ENCODE data around the gene SPTBN1. TPM values are rescaled to one million over a fixed set of nuclear protein-coding genes. Genes with fewer than 3 reads are reported as not detected.

SPTBN1 gene
- total RNA-seq, 2 donors from 2014 or later, result 179 to 194 TPM

- no peaks in the 10 kb centered on the region for H3K9me3 Mint-ChIP-seq
- peaks cover 66% of the 10 kb centered on the region for H3K4me1 Mint-ChIP-seq
- peak overlapping the region; percentile 15 for H3K4me3 Mint-ChIP-seq
- H3K36me3 Mint-ChIP-seq (ENCODE audit: low read depth), result peaks cover 12% of the 10 kb centered on the region
- 52 to 53% methylated on average over 4 of the region's 4 CpGs for WGBS, 2 experiments (ENCODE audit: insufficient coverage in 1 of 2, insufficient read length in 1 of 2)
- H3K27ac Mint-ChIP-seq, result peak overlapping the region; percentile 62
- Histone ChIP-seq H3K9ac (ENCODE audit: extremely low read depth, low read length, poor library complexity, severe bottlenecking) (peak overlapping the region; percentile 12), H3K9me3 (ENCODE audit: control insufficient read depth, low read length) (no peaks in the 10 kb centered on the region), H3K36me3 (ENCODE audit: control insufficient read depth, insufficient read depth, low read length) (peaks cover 6% of the 10 kb centered on the region), H3K27ac (ENCODE audit: low read depth, low read length) (no peak overlapping the region), H3K4me1 (ENCODE audit: control insufficient read depth, insufficient read depth, low read length) (peaks cover 30% of the 10 kb centered on the region), H3K27me3 (ENCODE audit: control insufficient read depth, insufficient read depth, low read length, poor library complexity, severe bottlenecking) (no peaks in the 10 kb centered on the region), H3K4me3 (ENCODE audit: low read length) (peak overlapping the region; percentile 42)
- no peak for TF ChIP-seq CTCF (conservative IDR thresholded peaks at IDR 0.05)
- H3K27me3 Mint-ChIP-seq (ENCODE audit: insufficient read depth), result no peaks in the 10 kb centered on the region
- DNase-seq, result no peak
Measured at GRCh38 chr2:54572262-54572635, 116.1 kb downstream of the SPTBN1 start.

DNA sequence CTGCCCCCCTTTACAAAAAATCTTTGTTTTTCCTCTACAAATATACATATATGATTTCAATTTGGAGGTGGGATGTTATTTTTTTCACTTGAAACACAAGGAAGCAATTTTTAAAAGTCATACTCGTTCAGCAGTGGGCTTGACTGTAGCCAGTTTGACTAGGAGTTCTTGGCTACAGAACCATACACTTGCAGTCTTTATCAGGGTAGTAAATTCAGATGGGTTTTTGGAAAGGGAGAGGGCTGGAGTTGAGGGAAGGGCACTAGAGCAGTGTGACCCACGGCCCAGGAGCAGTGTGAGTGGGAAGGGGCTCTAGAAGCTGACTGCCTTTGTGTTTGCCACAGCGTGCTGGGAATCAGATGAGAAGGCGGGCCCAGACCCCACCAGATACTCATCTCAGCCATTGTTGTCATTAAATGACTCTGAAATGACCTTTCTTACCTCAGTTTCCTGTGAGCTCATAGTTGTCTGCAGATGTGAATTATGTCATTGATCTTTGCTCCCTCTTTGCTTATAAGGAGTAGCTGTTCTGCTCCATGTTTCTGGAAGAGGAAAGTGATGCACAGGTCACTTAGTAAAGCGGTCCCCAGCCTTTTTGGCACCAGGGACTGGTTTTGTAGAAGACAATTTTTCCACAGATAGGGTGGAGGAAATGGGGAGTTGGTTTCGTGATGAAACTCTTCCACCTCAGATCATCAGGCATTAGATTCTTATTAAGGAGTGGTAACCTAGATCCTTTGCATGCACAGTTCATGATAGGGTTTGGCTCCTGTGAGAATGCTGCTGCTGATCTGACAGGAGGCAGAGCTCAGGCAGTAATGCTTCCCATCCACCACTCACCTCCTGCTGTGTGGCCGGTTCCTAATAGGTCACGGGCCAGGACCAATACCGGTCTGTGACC lies 116.8 kb downstream of the SPTBN1 start:
- no peak for TF ChIP-seq CTCF (conservative IDR thresholded peaks at IDR 0.05)
- Mint-ChIP-seq H3K4me3 (peak overlapping the region; percentile 15), H3K27me3 (ENCODE audit: insufficient read depth) (no peaks in the 10 kb centered on the region), H3K36me3 (ENCODE audit: low read depth) (peaks cover 12% of the 10 kb centered on the region), H3K9me3 (no peaks in the 10 kb centered on the region), H3K27ac (no peak overlapping the region), H3K4me1 (peaks cover 71% of the 10 kb centered on the region)
- DNase-seq, result peak; percentile 51
- H3K36me3 ChIP-seq (ENCODE audit: control insufficient read depth, insufficient read depth, low read length), result peaks cover 6% of the 10 kb centered on the region
- peaks cover 30% of the 10 kb centered on the region for H3K4me1 ChIP-seq (ENCODE audit: control insufficient read depth, insufficient read depth, low read length)
- no peaks in the 10 kb centered on the region for H3K9me3 ChIP-seq (ENCODE audit: control insufficient read depth, low read length)
- H3K27me3 ChIP-seq (ENCODE audit: control insufficient read depth, insufficient read depth, low read length, poor library complexity, severe bottlenecking), result no peaks in the 10 kb centered on the region
- WGBS, 2 experiments (ENCODE audit: insufficient coverage in 1 of 2, insufficient read length in 1 of 2), result 73 to 83% methylated on average over 6 to 8 of the region's 9 CpGs
- H3K27ac ChIP-seq (ENCODE audit: low read depth, low read length), result no peak overlapping the region
- H3K4me3 ChIP-seq (ENCODE audit: low read length), result peak overlapping the region; percentile 42
- peak overlapping the region; percentile 12 for H3K9ac ChIP-seq (ENCODE audit: extremely low read depth, low read length, poor library complexity, severe bottlenecking)

DNA sequence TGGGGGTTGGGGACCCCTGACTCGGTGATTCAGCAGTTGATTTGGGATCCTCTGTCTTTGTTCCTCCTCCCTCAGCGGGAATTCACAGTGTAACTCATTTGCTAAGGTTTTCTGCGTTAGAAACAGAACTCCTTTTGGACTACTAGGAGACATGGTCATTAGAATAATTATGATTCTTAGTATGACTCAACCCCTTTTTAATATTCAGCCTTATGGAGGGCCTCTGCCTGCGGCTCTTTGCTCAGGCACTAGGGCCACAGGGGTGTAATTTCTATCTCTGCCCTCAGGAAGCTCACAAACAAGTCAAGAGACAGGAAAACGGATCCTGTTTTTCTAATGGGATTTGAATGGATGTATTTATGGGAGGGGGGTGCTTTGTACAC lies 117.4 kb downstream of the SPTBN1 start:
- no peaks in the 10 kb centered on the region for H3K27me3 ChIP-seq (ENCODE audit: control insufficient read depth, insufficient read depth, low read length, poor library complexity, severe bottlenecking)
- H3K9me3 ChIP-seq (ENCODE audit: control insufficient read depth, low read length), result no peaks in the 10 kb centered on the region
- H3K27ac ChIP-seq (ENCODE audit: low read depth, low read length), result no peak overlapping the region
- no peak overlapping the region for H3K4me3 ChIP-seq (ENCODE audit: low read length)
- no peaks in the 10 kb centered on the region for H3K9me3 Mint-ChIP-seq
- TF ChIP-seq CTCF (conservative IDR thresholded peaks at IDR 0.05), result no peak
- H3K4me1 ChIP-seq (ENCODE audit: control insufficient read depth, insufficient read depth, low read length), result peaks cover 30% of the 10 kb centered on the region
- H3K4me1 Mint-ChIP-seq, result peaks cover 78% of the 10 kb centered on the region
- H3K27me3 Mint-ChIP-seq (ENCODE audit: insufficient read depth), result no peaks in the 10 kb centered on the region
- peaks cover 6% of the 10 kb centered on the region for H3K36me3 ChIP-seq (ENCODE audit: control insufficient read depth, insufficient read depth, low read length)
- H3K36me3 Mint-ChIP-seq (ENCODE audit: low read depth), result peaks cover 12% of the 10 kb centered on the region
- WGBS, 2 experiments (ENCODE audit: insufficient coverage in 1 of 2, insufficient read length in 1 of 2), result 84 to 100% methylated on average over 1 to 5 of the region's 5 CpGs
- no peak overlapping the region for H3K9ac ChIP-seq (ENCODE audit: extremely low read depth, low read length, poor library complexity, severe bottlenecking)
- H3K4me3 Mint-ChIP-seq, result no peak overlapping the region
- DNase-seq, result no peak
- H3K27ac Mint-ChIP-seq, result no peak overlapping the region

Data from endodermal cell (in vitro differentiated cells).